ENCODE data around the gene FAM13C. TPM values are rescaled to one million over a fixed set of nuclear protein-coding genes. Genes with fewer than 3 reads are reported as not detected.

FAM13C gene
- total RNA-seq, 6 experiments from 2014 or later = 0.49 to 7.4 (median 1.5) TPM

- ATAC-seq (no peak), DNase-seq (no peak)
- Histone ChIP-seq H3K36me3 (no peaks in the 10 kb centered on the region), H3K9me3 (no peaks in the 10 kb centered on the region), H3K4me3 (no peak overlapping the region), H3K4me1 (no peaks in the 10 kb centered on the region), H3K27me3 (no peaks in the 10 kb centered on the region), H3K27ac (no peak overlapping the region)
- intact Hi-C loops (cut with DNase I) = no loop called here
- TF ChIP-seq CTCF (IDR thresholded peaks at IDR 0.05) (no peak), POLR2A (IDR thresholded peaks at IDR 0.05) (no peak)
Measured at GRCh38 chr10:59395984-59396383, 33.6 kb upstream of the FAM13C start.

- no peak for TF ChIP-seq POLR2A (IDR thresholded peaks at IDR 0.05)
- no peak for TF ChIP-seq CTCF (IDR thresholded peaks at IDR 0.05)
- no peaks in the 10 kb centered on the region for H3K9me3 ChIP-seq
- WGBS (ENCODE audit: insufficient coverage, low coverage, low lambda C conversion rate, missing lambda C conversion rate) = 63% methylated on average over 1 of the region's 1 CpG
- H3K4me3 ChIP-seq = no peak overlapping the region
- H3K36me3 ChIP-seq = no peaks in the 10 kb centered on the region
- H3K4me1 ChIP-seq = no peaks in the 10 kb centered on the region
- DNase-seq = no peak
- ATAC-seq = peak in 1 of 4 donors; percentile 35
- H3K27ac ChIP-seq = no peak overlapping the region
- H3K27me3 ChIP-seq = no peaks in the 10 kb centered on the region
- intact Hi-C loops (cut with DNase I) = no loop called here
Measured at GRCh38 chr10:59393349-59393748, 31.0 kb upstream of the FAM13C start.

DNA sequence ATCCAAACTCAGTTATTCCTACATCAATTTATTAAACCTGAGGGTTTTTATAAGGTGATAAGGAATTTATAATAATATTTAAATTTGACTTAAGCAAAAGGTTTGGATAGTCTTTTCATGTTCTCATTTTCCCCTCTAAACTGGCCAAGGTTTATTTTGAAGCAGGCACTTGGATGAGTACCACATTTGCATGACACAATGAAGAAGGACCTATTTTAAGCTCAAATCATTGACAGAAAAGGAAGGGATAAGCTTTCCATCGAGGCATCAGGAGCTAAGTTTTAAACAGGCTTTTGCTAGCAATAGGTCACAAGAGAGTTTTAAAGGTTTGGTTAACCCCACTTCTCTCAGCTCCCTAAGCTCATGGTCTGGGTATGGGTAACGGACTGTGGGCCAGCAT, 28.7 kb upstream of the FAM13C start:
- ATAC-seq (no peak), DNase-seq (no peak)
- no peaks in the 10 kb centered on the region for H3K9me3 ChIP-seq
- no peaks in the 10 kb centered on the region for H3K4me1 ChIP-seq
- no peaks in the 10 kb centered on the region for H3K36me3 ChIP-seq
- no peak for TF ChIP-seq POLR2A (IDR thresholded peaks at IDR 0.05)
- no peak for TF ChIP-seq CTCF (IDR thresholded peaks at IDR 0.05)
- no peaks in the 10 kb centered on the region for H3K27me3 ChIP-seq
- WGBS (ENCODE audit: insufficient coverage, low coverage, low lambda C conversion rate, missing lambda C conversion rate) = 35% methylated on average over 2 of the region's 2 CpGs
- H3K27ac ChIP-seq = no peak overlapping the region
- H3K4me3 ChIP-seq = no peak overlapping the region
- intact Hi-C loops (cut with DNase I) = no loop called here

DNA sequence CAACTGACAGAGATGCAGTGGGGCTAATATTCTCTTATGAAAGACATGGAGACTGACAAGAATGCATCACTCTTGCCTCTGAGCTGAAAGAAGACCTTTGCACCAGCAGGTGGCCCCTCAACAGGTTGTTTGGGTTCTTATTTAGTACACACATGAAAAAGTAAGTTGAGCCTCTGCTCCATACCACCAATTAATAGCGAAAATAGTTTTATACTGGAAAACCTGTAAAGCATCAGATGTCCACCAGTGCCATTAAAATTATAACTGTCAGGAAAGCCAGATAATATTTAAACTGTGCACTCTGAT, 26.3 kb upstream of the FAM13C start:
- intact Hi-C loops (cut with DNase I) = no loop called here
- TF ChIP-seq CTCF (IDR thresholded peaks at IDR 0.05) = no peak
- no peak for TF ChIP-seq POLR2A (IDR thresholded peaks at IDR 0.05)

GRCh38 chr10:59387951-59388670, 25.8 kb upstream of the FAM13C start:
- H3K36me3 ChIP-seq = no peaks in the 10 kb centered on the region
- DNase-seq (no peak), ATAC-seq (peak in 1 of 4 donors; percentile 12)
- WGBS (ENCODE audit: insufficient coverage, low coverage, low lambda C conversion rate, missing lambda C conversion rate) = 57% methylated on average over 2 of the region's 3 CpGs
- intact Hi-C loops (cut with DNase I) = no loop called here
- H3K9me3 ChIP-seq = no peaks in the 10 kb centered on the region
- H3K4me1 ChIP-seq = peaks cover 0 to 7% (median 1%) of the 10 kb centered on the region in 4 donors
- TF ChIP-seq CTCF (IDR thresholded peaks at IDR 0.05) (no peak), POLR2A (IDR thresholded peaks at IDR 0.05) (no peak)
- no peak overlapping the region for H3K4me3 ChIP-seq
- H3K27ac ChIP-seq = no peak overlapping the region
- H3K27me3 ChIP-seq = no peaks in the 10 kb centered on the region

More for the DNA sequence above, 26.3 kb upstream of the FAM13C start:
- H3K9me3 ChIP-seq = no peaks in the 10 kb centered on the region
- H3K36me3 ChIP-seq = no peaks in the 10 kb centered on the region
- 93% methylated on average over 1 of the region's 1 CpG for WGBS (ENCODE audit: insufficient coverage, low coverage, low lambda C conversion rate, missing lambda C conversion rate)
- no peak overlapping the region for H3K4me3 ChIP-seq
- ATAC-seq (no peak), DNase-seq (no peak)
- H3K4me1 ChIP-seq = peaks cover 0 to 5% (median 0%) of the 10 kb centered on the region in 4 donors
- no peaks in the 10 kb centered on the region for H3K27me3 ChIP-seq
- H3K27ac ChIP-seq = no peak overlapping the region
